ENCODE measurements around the gene ZNF496. TPM values are rescaled to one million over a fixed set of nuclear protein-coding genes. Genes with fewer than 3 reads are reported as not detected.

Gene ZNF496
- total and polyA plus RNA-seq, 9 of the 15 experiments (the other 6 are each of a cell fraction or from before 2014, with no cell fraction given), result 4.3 to 54.0 (median 31.3) TPM

DNA sequence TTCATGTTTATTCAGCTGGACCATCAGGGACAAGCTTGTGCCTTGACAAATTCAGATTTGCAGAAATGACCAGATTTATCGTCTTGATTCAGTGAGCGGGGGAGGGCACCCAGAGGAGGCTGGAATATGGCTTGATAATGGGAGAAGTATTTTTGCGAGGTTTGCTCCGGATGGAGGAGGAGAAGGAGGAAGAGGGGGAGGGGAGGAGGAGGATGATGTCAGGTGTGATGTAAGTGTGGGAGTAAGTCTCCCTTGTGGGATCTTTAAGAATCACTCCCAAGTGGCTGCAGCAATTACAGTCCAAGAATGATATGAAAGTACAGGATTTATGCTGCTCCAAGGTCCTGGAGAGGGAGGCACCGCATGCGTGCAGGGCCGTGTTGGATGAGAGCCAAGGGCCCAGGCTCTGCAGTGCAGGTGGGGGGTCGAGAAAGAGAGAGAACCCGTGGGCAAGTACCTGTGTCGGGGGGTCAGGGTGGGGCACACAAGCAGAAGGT is 5.6 kb upstream of the ZNF496 start (continued):
- TF ChIP-seq, protein P1, sequence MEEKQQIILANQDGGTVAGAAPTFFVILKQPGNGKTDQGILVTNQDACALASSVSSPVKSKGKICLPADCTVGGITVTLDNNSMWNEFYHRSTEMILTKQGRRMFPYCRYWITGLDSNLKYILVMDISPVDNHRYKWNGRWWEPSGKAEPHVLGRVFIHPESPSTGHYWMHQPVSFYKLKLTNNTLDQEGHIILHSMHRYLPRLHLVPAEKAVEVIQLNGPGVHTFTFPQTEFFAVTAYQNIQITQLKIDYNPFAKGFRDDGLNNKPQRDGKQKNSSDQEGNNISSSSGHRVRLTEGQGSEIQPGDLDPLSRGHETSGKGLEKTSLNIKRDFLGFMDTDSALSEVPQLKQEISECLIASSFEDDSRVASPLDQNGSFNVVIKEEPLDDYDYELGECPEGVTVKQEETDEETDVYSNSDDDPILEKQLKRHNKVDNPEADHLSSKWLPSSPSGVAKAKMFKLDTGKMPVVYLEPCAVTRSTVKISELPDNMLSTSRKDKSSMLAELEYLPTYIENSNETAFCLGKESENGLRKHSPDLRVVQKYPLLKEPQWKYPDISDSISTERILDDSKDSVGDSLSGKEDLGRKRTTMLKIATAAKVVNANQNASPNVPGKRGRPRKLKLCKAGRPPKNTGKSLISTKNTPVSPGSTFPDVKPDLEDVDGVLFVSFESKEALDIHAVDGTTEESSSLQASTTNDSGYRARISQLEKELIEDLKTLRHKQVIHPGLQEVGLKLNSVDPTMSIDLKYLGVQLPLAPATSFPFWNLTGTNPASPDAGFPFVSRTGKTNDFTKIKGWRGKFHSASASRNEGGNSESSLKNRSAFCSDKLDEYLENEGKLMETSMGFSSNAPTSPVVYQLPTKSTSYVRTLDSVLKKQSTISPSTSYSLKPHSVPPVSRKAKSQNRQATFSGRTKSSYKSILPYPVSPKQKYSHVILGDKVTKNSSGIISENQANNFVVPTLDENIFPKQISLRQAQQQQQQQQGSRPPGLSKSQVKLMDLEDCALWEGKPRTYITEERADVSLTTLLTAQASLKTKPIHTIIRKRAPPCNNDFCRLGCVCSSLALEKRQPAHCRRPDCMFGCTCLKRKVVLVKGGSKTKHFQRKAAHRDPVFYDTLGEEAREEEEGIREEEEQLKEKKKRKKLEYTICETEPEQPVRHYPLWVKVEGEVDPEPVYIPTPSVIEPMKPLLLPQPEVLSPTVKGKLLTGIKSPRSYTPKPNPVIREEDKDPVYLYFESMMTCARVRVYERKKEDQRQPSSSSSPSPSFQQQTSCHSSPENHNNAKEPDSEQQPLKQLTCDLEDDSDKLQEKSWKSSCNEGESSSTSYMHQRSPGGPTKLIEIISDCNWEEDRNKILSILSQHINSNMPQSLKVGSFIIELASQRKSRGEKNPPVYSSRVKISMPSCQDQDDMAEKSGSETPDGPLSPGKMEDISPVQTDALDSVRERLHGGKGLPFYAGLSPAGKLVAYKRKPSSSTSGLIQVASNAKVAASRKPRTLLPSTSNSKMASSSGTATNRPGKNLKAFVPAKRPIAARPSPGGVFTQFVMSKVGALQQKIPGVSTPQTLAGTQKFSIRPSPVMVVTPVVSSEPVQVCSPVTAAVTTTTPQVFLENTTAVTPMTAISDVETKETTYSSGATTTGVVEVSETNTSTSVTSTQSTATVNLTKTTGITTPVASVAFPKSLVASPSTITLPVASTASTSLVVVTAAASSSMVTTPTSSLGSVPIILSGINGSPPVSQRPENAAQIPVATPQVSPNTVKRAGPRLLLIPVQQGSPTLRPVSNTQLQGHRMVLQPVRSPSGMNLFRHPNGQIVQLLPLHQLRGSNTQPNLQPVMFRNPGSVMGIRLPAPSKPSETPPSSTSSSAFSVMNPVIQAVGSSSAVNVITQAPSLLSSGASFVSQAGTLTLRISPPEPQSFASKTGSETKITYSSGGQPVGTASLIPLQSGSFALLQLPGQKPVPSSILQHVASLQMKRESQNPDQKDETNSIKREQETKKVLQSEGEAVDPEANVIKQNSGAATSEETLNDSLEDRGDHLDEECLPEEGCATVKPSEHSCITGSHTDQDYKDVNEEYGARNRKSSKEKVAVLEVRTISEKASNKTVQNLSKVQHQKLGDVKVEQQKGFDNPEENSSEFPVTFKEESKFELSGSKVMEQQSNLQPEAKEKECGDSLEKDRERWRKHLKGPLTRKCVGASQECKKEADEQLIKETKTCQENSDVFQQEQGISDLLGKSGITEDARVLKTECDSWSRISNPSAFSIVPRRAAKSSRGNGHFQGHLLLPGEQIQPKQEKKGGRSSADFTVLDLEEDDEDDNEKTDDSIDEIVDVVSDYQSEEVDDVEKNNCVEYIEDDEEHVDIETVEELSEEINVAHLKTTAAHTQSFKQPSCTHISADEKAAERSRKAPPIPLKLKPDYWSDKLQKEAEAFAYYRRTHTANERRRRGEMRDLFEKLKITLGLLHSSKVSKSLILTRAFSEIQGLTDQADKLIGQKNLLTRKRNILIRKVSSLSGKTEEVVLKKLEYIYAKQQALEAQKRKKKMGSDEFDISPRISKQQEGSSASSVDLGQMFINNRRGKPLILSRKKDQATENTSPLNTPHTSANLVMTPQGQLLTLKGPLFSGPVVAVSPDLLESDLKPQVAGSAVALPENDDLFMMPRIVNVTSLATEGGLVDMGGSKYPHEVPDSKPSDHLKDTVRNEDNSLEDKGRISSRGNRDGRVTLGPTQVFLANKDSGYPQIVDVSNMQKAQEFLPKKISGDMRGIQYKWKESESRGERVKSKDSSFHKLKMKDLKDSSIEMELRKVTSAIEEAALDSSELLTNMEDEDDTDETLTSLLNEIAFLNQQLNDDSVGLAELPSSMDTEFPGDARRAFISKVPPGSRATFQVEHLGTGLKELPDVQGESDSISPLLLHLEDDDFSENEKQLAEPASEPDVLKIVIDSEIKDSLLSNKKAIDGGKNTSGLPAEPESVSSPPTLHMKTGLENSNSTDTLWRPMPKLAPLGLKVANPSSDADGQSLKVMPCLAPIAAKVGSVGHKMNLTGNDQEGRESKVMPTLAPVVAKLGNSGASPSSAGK (IDR thresholded peaks at IDR 0.05), result no peak
- no peak for TF ChIP-seq ZNF347 (CRISPR knock-in tag; IDR thresholded peaks at IDR 0.05; ENCODE audit: low read depth)
- TF ChIP-seq ZNF24 (IDR thresholded peaks at IDR 0.05), result no peak
- TF ChIP-seq, protein P2, sequence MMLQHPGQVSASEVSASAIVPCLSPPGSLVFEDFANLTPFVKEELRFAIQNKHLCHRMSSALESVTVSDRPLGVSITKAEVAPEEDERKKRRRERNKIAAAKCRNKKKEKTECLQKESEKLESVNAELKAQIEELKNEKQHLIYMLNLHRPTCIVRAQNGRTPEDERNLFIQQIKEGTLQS (IDR thresholded peaks at IDR 0.05), result peak; percentile 90
- TF ChIP-seq, protein P2 (CRISPR knock-in tag; conservative IDR thresholded peaks at IDR 0.05), result no peak
- TF ChIP-seq HNRNPH1 (optimal IDR thresholded peaks at IDR 0.05; ENCODE audit: low read depth, low read length), result no peak
- TF ChIP-seq PHF20 (IDR thresholded peaks at IDR 0.05; ENCODE audit: partially characterized antibody), result no peak
- no peak for TF ChIP-seq ZNF695 (CRISPR knock-in tag; IDR thresholded peaks at IDR 0.05)
- no peak for TF ChIP-seq COPS2 (conservative IDR thresholded peaks at IDR 0.05)
- no peak for TF ChIP-seq EHMT2 (IDR thresholded peaks at IDR 0.05)
- TF ChIP-seq, protein P3, sequence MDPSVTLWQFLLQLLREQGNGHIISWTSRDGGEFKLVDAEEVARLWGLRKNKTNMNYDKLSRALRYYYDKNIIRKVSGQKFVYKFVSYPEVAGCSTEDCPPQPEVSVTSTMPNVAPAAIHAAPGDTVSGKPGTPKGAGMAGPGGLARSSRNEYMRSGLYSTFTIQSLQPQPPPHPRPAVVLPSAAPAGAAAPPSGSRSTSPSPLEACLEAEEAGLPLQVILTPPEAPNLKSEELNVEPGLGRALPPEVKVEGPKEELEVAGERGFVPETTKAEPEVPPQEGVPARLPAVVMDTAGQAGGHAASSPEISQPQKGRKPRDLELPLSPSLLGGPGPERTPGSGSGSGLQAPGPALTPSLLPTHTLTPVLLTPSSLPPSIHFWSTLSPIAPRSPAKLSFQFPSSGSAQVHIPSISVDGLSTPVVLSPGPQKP (CRISPR knock-in tag; IDR thresholded peaks at IDR 0.05), result no peak
- TF ChIP-seq ZNF41 (CRISPR knock-in tag; conservative IDR thresholded peaks at IDR 0.05), result no peak
- no peak for TF ChIP-seq NR3C1 (CRISPR knock-in tag; IDR thresholded peaks at IDR 0.05)
- TF ChIP-seq FOXA3 (CRISPR knock-in tag; conservative IDR thresholded peaks at IDR 0.05 in 1 of 2, IDR thresholded peaks at IDR 0.05 in 1 of 2), result peak in 1 of 2 experiments; percentile 66; a peak in 2 of 4 replicates
- TF ChIP-seq ATF1 (CRISPR knock-in tag; IDR thresholded peaks at IDR 0.05), result no peak
- TF ChIP-seq ATF1 (tag; IDR thresholded peaks at IDR 0.05), result peak; percentile 75
